Prostate gland (tissue), 2 donors: ENCODE data around the gene C1orf159.

Experiments used
- CTCF ChIP-seq, 4 experiments: fragments of 200-600 bp in 2 of 4; fragments of 450-650 bp in 2 of 4; sonication (generic) in 2 of 4; IDR thresholded peaks; 1 replicate in 3 of 4; 2 replicates in 1 of 4; pipeline ENCODE4 v1.5.1; 2016 to 2019; ENCODE audit warnings: antibody characterized with exemption in 4 of 4, mild to moderate bottlenecking in 2 of 4, moderate library complexity in 2 of 4
- POLR2A ChIP-seq: fragments of 450-650 bp; IDR thresholded peaks from one replicate; pipeline ENCODE4 v1.6.1; 2016; ENCODE audit warnings: antibody characterized with exemption, mild to moderate bottlenecking
- POLR2AphosphoS5 ChIP-seq: sonication (generic); formaldehyde crosslinking; IDR thresholded peaks from one replicate; pipeline ENCODE4 v1.6.1; 2017; ENCODE audit warnings: antibody characterized with exemption

DNA sequence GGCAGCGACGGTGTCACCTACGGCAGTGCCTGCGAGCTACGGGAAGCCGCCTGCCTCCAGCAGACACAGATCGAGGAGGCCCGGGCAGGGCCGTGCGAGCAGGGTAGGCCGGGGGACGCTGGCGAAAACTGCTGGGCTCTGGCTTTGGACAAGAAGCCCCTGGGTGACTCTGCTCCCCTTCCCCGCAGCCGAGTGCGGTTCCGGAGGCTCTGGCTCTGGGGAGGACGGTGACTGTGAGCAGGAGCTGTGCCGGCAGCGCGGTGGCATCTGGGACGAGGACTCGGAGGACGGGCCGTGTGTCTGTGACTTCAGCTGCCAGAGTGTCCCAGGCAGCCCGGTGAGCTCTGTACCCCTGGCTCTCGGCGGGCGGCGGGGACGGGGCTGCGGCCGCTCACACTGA lies 72.0 kb downstream of the C1orf159 start:
- no peak for TF ChIP-seq CTCF (IDR thresholded peaks at IDR 0.05)
- TF ChIP-seq POLR2AphosphoS5 = no peak
- TF ChIP-seq POLR2A = no peak
